Esophagus muscularis mucosa (tissue), 4 donors: ENCODE measurements around the gene IRF8. TPM values are rescaled to one million over a fixed set of nuclear protein-coding genes. Genes with fewer than 3 reads are reported as not detected.

Experiments
- DNase-seq: peaks from one replicate; pipeline ENCODE4 v3.0.0-alpha.2; 2017; ENCODE audit errors: extremely low spot score
- H3K27ac ChIP-seq, 4 donors: fragments of 200-600 bp; sonication (generic); replicated peaks in 1 of 4; 1 replicate in 3 of 4; 2 replicates in 1 of 4; pipeline ENCODE4 v1.5.1; 2016 to 2019; ENCODE audit warnings: mild to moderate bottlenecking in 1 of 4
- H3K27me3 ChIP-seq, 4 donors: fragments of 200-600 bp; sonication (generic); one replicate each; pipeline versions ENCODE4 v1.5.1 to v1.6.0; 2016 to 2019
- H3K36me3 ChIP-seq, 4 donors: fragments of 200-600 bp; sonication (generic); one replicate each; pipeline ENCODE4 v1.5.1; 2016 to 2019
- H3K4me1 ChIP-seq, 4 donors: fragments of 200-600 bp; sonication (generic); one replicate each; pipeline ENCODE4 v1.5.1; 2016 to 2019
- H3K4me3 ChIP-seq, 4 donors: fragments of 200-600 bp; sonication (generic); 1 replicate in 2 of 4; 2 replicates in 2 of 4; pipeline ENCODE4 v1.5.1; 2016 to 2019; ENCODE audit warnings: mild to moderate bottlenecking in 4 of 4, moderate library complexity in 1 of 4
- H3K9me3 ChIP-seq, 4 donors: fragments of 200-600 bp; sonication (generic); 1 replicate in 3 of 4; 2 replicates in 1 of 4; pipeline ENCODE4 v1.5.1; 2016 to 2019
- EP300 ChIP-seq: sonication (generic); formaldehyde crosslinking; IDR thresholded peaks from one replicate; pipeline ENCODE4 v1.6.1; 2017; ENCODE audit warnings: antibody characterized with exemption
- POLR2A ChIP-seq: fragments of 450-650 bp; IDR thresholded peaks from one replicate; pipeline ENCODE4 v1.6.1; 2017; ENCODE audit warnings: antibody characterized with exemption, moderate library complexity, mild to moderate bottlenecking, low read depth
- POLR2AphosphoS5 ChIP-seq, 2 donors: sonication (generic); formaldehyde crosslinking; IDR thresholded peaks; one replicate each; pipeline ENCODE4 v1.6.1; 2017; ENCODE audit warnings: antibody characterized with exemption in 2 of 2
- WGBS: methylation state at CpG from one replicate; pipeline ENCODE4 v1.1.5; 2018; 5-methylcytosine and 5-hydroxymethylcytosine counted together
- intact Hi-C: fragments of 100-400 bp; cut with DNase I; formaldehyde crosslinking; loops from one replicate; pipeline ENCODE4 v1.15.1; 2023
- total RNA-seq, 4 donors: library from RNA; depleted of rRNA; stranded (reverse); fragments of >200 nt; gene quantifications; one replicate each; pipeline versions ENCODE4 v1.1.0 to v1.2.1, GENCODE V29; 2016
- TF ChIP-seq, protein P1 (sequence below), 3 experiments: fragments of 200-600 bp in 2 of 3; fragments of 450-650 bp in 1 of 3; sonication (generic) in 2 of 3; IDR thresholded peaks; one replicate each; pipeline ENCODE4 v1.5.1; 2017 to 2019; ENCODE audit warnings: antibody characterized with exemption in 3 of 3, mild to moderate bottlenecking in 2 of 3, moderate library complexity in 1 of 3

The IRF8 gene
- total RNA-seq, 4 donors from 2014 or later: 5.1 to 12.9 (median 10.4) TPM

DNA sequence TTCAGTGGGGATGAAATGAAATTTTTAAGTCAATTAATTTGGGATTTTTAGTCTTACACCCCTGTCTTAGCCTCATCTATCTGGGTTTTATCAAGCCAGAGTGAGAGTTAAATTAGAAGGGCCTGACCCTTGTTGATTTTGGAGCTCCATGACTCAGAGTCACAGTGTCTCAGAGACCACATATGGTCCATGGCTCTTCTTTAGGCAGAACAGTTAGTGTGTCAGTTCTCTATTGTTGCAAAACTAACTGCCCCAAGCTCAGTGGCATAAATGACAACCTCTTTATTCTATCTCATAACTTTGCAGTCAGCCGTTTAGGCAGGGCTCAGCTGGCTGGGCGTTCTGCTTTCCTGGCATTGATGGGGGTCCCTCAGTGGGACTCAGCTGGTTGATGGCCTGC, 44.7 kb downstream of the IRF8 start:
- no peak overlapping the region for H3K27ac ChIP-seq
- TF ChIP-seq, protein P1, sequence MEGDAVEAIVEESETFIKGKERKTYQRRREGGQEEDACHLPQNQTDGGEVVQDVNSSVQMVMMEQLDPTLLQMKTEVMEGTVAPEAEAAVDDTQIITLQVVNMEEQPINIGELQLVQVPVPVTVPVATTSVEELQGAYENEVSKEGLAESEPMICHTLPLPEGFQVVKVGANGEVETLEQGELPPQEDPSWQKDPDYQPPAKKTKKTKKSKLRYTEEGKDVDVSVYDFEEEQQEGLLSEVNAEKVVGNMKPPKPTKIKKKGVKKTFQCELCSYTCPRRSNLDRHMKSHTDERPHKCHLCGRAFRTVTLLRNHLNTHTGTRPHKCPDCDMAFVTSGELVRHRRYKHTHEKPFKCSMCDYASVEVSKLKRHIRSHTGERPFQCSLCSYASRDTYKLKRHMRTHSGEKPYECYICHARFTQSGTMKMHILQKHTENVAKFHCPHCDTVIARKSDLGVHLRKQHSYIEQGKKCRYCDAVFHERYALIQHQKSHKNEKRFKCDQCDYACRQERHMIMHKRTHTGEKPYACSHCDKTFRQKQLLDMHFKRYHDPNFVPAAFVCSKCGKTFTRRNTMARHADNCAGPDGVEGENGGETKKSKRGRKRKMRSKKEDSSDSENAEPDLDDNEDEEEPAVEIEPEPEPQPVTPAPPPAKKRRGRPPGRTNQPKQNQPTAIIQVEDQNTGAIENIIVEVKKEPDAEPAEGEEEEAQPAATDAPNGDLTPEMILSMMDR (IDR thresholded peaks at IDR 0.05): no peak
- TF ChIP-seq EP300 (no peak), POLR2A (no peak), POLR2AphosphoS5 (IDR thresholded peaks at IDR 0.05) (no peak)
- no peaks in the 10 kb centered on the region for H3K4me1 ChIP-seq
- no peak for DNase-seq
- intact Hi-C loops: no loop called here
- peaks cover 0 to 9% (median 2%) of the 10 kb centered on the region in 4 donors for H3K9me3 ChIP-seq
- H3K4me3 ChIP-seq: no peak overlapping the region
- H3K27me3 ChIP-seq: peaks cover 0 to 28% (median 0%) of the 10 kb centered on the region in 4 donors
- 67% methylated on average over 2 of the region's 2 CpGs for WGBS
- H3K36me3 ChIP-seq: no peaks in the 10 kb centered on the region

DNA sequence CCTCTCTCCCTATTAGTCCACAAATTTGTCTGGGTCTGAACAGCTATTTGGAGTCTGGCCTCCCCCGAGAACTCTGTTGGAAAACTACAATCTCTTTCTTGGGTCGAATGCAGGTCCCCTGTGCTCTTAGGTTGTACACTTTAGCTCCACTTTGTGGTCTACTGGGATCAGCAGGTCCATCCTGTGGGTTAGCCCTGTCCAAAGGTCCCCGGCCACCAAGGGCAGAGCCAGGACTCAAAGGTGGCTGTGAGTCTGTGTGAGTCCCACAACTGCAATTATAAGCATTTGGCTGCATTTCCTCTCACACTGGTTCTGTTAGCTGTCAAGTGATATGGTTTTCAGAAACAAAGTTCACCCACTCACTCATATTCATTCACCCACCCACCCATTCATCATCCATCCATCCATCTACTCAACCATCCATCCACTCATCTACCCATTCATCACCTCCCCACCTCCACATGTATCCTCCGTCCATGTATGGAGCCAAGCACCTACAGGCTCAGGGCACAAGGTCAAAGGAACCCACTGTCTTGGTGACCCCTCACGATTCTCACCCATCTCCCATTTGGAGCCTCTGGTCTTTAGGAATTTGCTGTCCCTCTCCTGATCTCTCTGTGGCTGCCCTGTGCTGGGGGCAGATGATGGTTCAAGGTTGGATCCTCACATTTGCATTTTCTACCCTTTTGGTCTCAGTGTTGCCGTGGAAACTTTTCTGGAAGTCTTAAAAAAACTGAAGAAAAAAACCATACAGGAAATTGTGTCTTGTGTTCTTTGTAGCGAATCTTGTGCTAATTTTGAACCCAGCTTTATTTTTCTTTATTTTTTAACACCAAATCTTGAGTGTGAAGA, 45.8 kb downstream of the IRF8 start:
- no peak for DNase-seq
- H3K9me3 ChIP-seq: peaks cover 0 to 2% (median 0%) of the 10 kb centered on the region in 4 donors
- no peak overlapping the region for H3K27ac ChIP-seq
- no peak for TF ChIP-seq EP300
- no peak for TF ChIP-seq POLR2A
- TF ChIP-seq POLR2AphosphoS5 (IDR thresholded peaks at IDR 0.05): no peak
- TF ChIP-seq, protein P1 (IDR thresholded peaks at IDR 0.05): no peak
- H3K27me3 ChIP-seq: peaks cover 0 to 28% (median 0%) of the 10 kb centered on the region in 4 donors
- H3K4me3 ChIP-seq: no peak overlapping the region
- intact Hi-C loops: no loop called here
- H3K4me1 ChIP-seq: no peaks in the 10 kb centered on the region
- 87% methylated on average over 7 of the region's 7 CpGs for WGBS
- H3K36me3 ChIP-seq: no peaks in the 10 kb centered on the region

DNA sequence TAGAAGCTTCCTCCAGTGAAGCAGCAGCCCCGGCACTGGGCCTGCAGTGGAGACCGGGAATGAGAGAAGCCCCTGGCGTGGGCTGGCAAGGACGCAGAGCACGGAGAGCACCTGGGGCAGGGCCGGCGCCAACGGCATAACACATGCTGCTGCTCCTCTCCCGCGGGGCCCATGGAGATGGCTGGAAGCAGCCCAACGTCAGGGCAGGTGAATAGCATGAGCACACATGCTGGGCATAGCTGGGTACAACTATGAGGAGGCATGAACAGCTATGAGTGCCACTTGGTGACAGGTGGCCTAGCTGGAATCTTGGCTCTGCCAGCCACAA, 46.4 kb downstream of the IRF8 start:
- no peak overlapping the region for H3K4me3 ChIP-seq
- TF ChIP-seq POLR2A (no peak), EP300 (no peak), POLR2AphosphoS5 (IDR thresholded peaks at IDR 0.05) (no peak)
- TF ChIP-seq, protein P1 (IDR thresholded peaks at IDR 0.05): no peak
- intact Hi-C loops: no loop called here
- no peaks in the 10 kb centered on the region for H3K9me3 ChIP-seq
- H3K36me3 ChIP-seq: no peaks in the 10 kb centered on the region
- no peak overlapping the region for H3K27ac ChIP-seq
- no peak for DNase-seq
- H3K4me1 ChIP-seq: no peaks in the 10 kb centered on the region
- peaks cover 0 to 28% (median 0%) of the 10 kb centered on the region in 4 donors for H3K27me3 ChIP-seq
- WGBS: 94% methylated on average over 11 of the region's 11 CpGs

DNA sequence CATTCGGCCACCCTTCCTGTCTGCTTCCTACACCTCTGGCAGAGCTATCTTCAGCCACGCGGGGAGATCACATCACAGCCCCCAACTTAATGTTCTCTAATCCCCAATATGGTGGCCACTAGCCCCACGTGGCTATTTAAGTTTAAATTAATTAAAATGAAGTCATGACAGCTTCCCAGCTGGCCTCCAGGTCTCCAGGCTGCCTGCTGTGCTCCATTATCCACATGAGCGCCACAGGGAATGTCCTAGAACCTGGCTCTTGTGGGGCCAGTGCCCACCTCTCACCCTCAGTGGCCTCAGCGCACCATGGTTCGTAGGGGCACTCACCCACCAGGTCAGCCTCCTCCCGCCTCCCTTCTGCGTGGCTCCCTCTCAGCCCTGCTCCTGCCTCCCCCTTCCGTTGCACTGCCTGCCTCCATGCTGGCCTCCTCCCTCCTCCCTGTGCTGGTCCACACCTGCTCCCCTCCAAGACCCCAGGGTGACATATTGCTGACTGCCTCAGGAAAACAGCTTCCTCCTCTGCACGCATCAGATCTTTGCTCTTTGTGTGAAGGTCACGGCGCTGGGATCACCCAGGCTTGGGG, 47.7 kb downstream of the IRF8 start:
- H3K27ac ChIP-seq: no peak overlapping the region
- H3K36me3 ChIP-seq: no peaks in the 10 kb centered on the region
- no peak overlapping the region for H3K4me3 ChIP-seq
- no peak for DNase-seq
- no peak for TF ChIP-seq POLR2A
- no peak for TF ChIP-seq POLR2AphosphoS5 (IDR thresholded peaks at IDR 0.05)
- TF ChIP-seq EP300: no peak
- TF ChIP-seq, protein P1 (IDR thresholded peaks at IDR 0.05): no peak
- peaks cover 0 to 22% (median 0%) of the 10 kb centered on the region in 4 donors for H3K27me3 ChIP-seq
- H3K9me3 ChIP-seq: no peaks in the 10 kb centered on the region
- intact Hi-C loops: no loop called here
- H3K4me1 ChIP-seq: no peaks in the 10 kb centered on the region
- WGBS: 79% methylated on average over 13 of the region's 13 CpGs
